Islet precursor cell (in vitro differentiated cells): Measurements from ENCODE around the gene CNIH1.
A peak's percentile ranks its signal among the peaks of the same experiment; 100 is the strongest.
"Not testable (repeated sequence)": the region's sequence is repeated elsewhere in the genome, so short reads cannot be mapped to it uniquely, and the experiment has no call there.

Experiments
- DNase-seq: peaks from one replicate; pipeline ENCODE4 v3.0.0-alpha.2; 2018

CNIH1 gene

DNA sequence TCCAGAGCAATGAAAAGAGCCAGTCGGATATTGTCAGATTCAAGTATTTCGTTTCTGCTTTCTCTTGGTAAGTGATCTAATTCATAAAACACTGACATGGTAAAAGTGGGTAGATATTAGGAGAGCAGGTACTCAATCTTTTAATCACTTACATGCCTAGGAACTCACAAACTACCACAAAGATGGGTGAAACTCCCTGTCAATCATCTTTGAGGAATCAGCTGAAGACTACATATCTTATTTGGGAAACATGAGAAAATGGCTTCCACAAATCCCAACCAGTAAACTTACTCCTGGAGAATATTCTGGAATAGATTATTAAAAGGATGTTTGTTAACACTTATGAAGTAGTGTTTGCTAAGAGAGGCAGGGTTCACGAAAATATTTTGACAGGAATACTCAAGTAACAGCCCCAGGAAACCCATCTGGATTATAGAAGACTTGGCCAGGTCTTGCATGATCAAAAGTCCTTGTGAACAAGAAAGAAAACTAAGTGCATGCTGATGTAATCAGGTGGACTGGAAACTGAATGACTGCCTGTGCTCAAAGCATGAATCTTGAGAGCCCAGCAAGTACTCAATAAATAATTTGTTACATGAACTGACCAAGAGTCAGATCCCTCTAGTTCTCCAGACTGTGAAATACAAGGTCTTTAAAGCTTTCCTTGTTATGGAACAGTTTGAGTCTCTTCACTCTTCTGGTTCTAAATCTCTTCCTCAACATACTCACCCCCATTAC is 15.5 kb downstream of the CNIH1 start:
- DNase-seq = no peak

DNA sequence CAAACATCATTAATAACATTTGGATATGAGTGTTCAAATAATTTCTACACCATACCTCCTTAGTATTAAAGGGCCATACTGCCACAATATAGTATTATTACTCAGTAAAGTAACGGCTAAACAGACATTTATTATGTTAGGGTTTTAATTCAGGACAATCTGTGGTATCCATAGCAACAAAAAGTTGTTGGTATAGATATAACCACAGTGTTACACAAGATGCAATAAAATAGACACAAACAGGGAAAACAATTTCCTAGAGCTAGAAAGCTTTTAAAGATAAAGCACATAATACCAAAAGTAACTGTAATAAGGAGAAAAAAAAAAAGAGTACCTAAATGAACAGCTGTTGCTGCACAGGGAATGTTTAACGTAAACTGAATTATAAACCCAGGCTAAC is 16.1 kb downstream of the CNIH1 start:
- no peak for DNase-seq

DNA sequence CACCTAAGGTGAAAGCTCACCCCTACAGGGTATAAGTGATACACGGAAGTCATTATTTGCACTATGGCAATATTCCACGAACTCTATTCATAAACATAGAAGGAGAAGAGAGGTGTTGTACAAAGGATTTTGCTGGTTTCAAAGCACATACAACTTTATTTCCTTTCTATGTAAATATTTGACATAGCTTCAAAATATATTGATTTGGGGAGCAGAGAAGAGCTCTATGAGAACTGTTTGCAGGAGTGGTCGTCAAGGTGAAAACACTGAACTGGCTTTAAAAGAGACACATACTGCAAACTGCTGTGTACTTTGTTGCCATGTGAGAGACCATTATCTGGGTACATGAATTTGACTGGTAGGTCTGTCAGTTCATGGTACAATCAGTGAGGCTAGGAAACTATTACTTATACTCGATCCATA is 16.7 kb downstream of the CNIH1 start:
- no peak for DNase-seq

DNA sequence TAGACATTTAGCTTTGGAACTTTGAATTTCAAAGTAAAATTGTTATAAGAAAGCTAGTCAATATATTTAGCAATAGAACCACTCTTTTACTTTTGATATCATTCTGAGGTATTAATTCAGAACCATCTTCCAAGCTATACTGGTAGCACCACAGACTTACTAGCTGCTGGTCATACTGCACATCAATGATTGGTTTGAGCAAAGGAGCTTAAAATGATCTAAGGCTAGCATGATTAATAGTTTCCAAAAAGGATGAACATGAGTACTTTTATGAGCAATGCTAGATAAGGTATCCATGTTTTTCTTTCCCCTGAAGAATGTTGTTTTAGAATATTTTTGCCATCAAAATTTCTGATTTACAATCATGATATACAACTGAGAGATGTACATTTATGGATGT is 17.2 kb downstream of the CNIH1 start:
- no peak for DNase-seq

DNA sequence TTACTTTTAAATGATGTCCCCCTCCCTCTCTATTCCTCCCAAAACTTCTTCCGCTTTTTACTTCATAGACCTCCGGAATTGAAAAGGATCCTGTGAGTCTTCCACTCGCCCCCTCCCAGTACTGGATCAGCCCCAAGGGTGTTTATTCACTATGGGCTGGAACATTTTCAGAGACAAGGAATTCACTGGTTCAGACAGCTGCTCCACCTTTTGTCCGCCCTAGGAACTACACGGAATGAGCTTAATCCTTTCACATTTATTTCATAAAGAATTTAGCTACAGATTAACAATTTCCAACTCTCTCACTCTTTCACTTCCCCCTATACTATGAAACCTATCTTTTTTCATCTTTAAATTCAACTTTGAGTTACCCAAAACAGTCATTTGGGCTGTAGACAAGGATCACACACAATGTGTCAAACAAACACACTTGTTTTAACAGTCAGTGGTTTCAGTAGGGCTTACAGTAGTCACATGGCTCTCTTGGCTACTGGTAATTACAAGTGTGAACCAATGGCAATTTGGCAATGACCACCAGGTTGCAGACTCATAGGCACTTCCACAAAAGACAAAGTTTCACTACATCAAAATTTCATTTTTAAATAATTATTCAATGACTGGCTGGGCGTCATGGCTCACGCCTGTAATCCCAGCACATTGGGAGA is 20.6 kb downstream of the CNIH1 start:
- DNase-seq = peak; percentile 63

DNA sequence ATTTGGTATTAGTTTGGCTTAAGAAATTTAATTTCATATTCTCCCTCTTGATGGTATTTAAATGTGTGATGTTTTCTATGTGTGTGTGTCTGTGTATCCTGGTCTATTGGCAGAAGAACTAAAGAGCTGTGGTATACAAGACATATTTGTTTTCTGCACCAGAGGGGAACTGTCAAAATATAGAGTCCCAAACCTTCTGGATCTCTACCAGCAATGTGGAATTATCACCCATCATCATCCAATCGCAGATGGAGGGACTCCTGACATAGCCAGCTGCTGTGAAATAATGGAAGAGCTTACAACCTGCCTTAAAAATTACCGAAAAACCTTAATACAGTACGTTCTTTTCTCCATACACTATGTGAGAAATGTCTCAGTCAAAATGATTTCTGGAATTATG is 29.8 kb downstream of the CNIH1 start:
- no peak for DNase-seq

DNA sequence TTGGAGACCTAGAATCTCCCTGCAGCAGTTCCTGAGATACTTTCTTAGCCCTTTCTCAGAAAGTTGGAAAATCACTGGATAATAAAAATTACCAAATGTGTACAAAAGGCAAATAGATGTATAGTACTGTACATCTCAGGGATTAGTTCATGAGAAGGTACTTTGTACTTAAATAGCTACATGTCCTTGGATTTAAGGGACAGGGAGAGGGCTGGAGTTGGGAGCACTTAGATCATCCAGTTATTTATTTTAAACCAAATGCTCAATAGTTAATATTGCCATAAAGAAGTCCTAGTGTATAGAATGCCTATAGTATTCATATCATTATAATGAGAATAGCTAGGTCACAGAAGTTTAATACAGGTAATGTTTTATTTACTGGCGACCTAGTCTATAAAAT is 31.0 kb downstream of the CNIH1 start:
- no peak for DNase-seq

DNA sequence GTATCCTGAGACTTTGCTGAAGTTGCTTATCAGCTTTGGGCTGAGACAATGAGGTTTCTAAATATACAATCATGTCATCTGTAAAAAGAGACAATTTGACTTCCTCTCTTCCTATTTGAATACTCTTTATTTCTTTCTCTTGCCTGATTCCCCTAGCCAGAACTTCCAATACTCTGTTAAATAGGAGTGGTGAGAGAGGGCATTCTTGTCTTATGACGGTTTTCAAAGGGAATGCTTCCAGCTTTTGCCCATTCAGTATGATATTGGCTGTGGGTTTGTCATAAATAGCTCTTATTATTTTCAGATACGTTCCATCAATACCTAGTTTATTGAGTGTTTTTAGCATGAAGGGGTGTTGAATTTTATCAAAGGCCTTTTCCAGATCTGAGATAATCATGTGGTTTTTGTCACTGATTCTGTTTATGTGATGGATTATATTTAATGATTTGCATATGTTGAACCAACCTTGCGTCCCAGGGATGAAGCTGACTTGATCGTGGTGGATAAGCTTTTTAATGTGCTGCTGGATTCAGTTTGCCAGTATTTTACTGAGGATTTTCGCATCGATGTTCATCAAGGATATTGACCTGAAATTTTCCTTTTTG is 37.7 kb downstream of the CNIH1 start:
- DNase-seq = not testable (repeated sequence)

DNA sequence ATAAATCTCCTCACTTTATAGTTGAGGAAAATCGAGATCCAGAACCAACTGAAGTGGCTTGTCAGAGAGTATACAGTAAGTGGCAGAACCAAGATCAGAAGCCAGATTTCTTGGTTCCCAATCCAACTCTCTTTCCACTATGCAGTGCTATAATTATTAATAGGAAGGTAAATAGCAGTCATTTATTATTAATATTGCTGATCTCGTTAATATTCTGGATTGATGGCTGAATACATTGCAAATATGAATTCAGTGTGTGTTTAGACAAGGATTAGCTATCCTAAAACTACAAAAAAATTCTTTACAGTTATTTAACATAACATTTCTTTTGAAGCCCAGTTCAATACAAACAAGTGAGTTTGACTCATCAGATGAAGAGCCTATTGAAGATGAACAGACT is 41.6 kb downstream of the CNIH1 start:
- no peak for DNase-seq

DNA sequence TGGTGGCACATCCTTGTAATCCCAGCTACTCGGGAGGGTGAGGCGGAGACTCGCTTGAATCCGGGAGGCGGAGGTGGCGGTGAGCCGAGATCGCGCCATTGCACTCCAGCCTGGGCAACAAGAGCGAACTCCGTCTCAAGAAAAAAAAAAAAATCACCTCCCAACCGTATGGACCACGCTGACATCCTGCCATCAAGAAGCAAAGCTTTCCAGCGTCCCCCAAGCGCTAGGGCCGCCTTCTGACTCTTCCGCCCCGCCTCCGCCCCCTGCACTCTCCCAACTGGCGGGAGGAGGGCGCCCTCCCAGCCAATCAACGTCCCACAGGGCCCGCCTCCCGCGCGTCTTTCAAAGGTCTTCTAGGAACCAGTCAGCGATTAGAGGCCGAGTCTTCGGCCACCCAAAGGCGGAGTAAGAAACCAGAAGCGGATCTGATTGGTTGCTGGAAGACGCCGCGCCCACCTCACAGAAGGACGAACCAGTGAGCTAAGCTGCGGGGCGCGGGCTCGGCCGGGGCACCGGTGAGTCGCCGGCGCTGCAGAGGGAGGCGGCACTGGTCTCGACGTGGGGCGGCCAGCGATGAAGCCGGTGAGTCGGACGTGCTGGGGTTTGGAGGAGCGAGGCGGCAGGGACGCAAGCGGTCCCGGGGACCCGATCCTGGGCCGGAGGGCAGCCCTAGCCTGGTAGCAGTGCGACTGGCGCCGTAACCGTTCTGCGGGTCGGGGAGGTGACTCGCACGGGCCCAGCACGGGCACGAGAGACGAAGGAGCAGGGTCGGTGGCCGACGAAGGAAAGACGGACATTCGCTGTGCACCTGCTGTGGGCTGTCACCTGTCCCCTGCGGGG is 44.5 kb downstream of the CNIH1 start, which contains the start of gene CDKN3:
Gene CDKN3 (plus strand): TSS at position 515 of the 843 bp plus-strand sequence. CDS start 62 bp downstream, at position 577.
- peak; percentile 99 for DNase-seq

DNA sequence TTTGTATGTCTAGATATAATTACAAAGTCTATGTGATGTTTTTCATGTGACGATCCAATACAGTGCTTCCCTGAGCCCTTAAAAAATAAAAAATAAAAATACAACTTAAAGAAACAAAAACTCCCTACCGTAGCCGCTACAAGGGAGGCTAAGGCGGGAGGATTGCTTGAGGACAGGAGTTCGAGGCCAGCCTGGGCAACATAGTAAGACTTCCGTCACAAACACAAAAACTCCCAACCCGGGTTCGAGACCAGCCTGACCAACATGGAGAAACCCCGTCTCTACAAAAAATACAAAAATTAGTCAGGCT is 45.0 kb downstream of the CNIH1 start:
- no peak for DNase-seq

DNA sequence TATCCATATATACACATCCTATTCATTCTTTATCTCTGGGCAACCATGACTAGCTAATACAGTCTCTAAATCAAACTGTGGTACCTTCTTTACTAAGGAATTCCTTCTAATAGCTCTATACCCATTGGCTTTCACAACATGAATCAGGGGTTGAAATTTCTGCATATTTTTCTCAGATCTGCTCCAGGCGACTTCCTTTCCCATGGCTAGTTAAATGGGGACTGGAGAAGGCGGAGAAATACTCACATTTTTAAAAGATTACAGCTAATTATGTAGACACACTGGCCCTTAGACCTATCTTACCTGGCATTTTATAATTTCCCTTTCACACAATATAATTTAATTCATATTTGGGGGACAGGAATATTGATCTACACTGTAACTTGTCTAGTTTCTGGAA is 45.5 kb downstream of the CNIH1 start:
- no peak for DNase-seq

DNA sequence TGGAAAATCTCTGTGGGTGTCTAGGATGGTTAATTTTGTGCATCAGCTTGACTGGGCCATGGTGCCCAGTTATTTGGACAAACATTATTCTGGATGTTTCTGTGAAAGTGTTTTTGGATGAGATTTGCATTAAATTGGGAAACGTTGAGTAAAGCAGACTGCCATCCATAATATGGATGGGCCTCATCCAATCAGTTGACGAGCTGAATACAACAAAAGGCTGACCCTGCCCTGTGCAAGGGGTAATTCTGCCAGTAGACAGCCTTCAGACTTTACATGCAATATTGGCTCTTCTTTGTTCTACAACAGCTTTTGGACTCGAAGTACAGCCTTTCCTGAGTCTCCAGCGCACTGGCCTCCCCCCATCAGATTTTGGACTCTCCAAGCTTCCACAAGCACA is 45.9 kb downstream of the CNIH1 start:
- DNase-seq = no peak

DNA sequence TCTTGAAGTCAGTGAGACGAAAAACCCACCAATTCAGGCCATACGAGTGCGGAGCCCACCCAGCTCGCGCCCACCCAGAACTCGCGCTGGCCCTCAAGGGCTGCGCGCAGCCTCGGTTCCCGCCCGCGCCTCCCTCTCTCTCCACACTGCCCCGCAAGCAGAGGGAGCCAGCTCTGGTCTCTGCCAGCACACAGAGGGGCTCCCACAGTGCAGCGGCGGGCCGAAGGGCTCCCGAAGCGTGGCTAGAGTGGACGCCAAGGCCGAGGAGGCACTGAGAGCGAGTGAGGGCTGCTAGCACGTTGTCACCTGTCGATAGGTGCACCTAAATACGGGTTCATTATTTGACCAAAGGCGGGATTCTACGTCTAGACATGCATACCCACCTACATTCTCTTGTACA is 46.6 kb downstream of the CNIH1 start:
- DNase-seq = no peak

DNA sequence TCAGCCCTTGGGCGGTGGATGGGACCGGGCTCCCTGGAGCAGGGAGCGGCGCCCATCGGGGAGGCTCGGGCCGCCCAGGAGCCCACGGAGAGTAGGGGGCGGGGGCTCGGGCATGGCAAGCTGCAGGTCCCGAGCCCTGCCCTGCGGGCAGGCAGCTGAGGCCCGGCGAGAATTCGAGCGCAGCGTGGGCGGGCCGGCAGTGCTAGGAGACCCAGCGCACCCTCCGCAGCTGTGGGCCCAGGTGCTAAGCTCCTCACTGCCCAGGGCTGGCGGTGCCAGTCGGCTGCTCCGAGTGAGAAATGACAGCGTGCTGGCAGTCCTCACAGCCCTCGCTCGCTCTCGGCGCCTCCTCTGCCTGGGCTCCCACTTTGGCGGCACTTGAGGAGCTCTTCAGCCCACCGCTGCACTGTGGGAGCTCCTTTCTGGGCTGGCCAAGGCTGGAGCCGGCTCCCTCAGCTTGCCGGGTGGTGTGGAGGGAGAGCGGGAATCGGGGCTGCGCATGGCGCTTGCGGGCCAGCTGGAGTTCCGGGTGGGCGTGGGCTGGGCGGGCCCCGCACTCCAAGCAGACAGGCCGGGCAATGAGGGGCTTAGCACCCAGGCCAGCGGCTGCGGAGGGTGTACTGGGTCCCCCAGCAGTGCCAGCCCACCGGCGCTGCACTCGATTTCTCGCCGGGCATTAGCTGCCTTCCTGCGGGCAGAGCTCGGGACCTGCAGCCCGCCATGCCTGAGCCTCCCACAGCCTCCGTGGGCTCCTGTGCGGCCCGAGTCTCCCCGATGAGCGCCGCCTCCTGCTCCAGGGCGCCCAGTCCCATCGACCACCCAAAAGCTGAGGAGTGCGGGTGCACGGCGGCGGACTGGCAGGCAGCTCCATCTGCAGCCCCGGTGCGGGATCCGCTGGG is 47.9 kb downstream of the CNIH1 start:
- DNase-seq = not testable (repeated sequence)

DNA sequence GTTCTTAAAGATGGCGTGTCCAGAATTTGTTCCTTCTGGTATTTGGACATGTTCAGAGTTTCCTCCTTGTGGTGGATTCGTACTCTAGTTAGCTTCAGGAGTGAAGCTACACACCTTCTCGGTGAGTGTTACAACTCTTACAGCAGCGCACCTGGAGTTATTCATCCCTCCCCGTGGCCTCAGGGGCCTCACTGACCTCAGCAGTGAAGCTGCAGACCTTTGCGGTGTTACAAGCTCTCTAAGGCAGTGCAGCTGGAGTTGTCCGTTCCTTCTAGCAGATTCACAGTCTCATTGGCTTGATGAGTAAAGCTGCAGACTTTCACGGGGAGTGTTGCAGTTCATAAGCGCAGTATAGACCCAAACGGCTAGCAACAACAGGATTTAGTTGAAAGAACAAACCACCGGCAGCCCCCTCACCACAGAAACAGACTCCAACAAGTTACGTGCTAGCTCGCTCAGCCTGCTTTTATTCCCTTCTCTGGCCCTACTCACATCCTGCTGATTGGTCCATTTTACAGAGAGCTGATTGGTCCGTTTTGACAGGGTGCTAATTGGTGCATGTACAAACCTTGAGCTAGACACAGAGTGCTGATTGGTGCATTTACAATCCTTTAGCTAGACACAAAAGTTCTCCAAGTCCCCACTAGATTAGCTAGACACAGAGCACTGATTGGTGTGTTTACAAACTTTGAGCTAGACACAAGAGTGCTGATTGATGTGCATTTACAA is 48.9 kb downstream of the CNIH1 start:
- no peak for DNase-seq

DNA sequence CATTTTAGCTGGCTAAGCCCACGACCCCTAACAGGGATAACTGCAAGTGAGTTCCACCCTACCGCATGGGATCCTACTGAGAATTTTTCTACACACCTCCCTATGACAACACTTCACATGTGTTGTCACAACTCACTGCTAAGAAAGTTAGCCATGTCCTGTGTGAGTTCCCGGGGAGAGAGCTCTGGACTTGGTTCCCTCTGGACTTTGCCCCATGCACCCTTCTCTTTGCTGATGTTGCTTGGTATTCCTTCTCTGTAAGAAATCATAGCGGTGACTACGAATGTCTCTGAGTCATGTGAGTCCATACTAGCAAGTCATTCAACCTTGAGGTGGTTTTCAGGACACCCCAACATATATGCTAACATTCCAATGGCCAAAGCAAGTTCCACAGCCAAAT is 53.8 kb downstream of the CNIH1 start:
- DNase-seq = no peak

DNA sequence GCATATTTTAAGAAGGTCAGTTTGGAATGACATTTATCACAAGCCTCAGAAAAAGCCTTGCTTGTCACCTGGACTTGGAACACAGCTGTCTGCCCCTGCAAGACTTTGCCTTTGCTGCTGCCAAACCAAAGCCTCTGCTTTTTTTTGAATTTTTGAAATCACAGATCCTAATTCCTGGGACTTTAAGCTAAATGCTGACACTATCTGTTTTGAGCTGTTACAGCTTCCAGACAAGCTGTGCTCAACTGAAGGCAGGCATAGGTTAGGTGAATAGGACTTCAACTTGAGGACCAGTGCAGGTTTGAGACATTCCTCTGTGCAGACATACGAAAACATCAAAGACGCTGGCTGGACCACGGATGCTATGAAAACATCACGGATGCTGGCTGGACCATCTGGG is 55.6 kb downstream of the CNIH1 start:
- DNase-seq = no peak

DNA sequence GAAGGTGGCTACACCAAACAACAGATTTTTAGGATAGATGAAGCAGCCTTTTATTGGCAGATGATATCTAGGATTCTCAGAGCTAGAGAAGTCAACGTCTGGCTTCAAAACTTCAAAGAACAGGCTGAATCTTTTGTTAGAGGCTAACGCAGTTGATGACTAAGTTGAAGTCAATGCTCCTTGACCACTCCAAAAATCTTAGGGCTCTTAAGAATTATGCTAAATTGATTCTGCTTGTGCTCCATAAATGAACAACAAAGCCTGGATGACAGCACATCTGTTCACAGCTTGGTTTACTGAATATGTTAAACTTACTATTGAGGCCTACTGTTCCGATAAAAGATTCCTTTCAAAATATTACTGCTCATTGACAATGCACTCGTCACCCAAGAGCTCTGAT is 57.3 kb downstream of the CNIH1 start:
- DNase-seq = no peak

DNA sequence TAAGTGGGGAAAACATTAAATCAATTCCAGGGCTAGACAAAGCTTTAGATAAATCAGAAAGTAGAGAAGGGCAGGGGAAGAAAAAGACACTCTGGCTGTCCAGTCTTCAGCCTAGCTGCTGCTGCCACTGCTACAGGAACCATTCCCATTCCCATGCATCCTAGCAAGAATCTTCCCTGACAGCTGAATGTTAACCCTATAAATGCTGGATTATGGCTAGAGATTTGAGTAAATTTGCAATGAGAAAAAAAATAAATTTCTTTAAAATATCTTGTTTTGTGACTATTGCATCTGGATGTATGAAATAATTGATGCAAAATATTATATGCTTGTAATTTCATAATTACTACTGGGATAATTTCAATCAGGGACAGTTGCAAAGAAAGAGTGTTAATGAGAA is 59.4 kb downstream of the CNIH1 start:
- no peak for DNase-seq

DNA sequence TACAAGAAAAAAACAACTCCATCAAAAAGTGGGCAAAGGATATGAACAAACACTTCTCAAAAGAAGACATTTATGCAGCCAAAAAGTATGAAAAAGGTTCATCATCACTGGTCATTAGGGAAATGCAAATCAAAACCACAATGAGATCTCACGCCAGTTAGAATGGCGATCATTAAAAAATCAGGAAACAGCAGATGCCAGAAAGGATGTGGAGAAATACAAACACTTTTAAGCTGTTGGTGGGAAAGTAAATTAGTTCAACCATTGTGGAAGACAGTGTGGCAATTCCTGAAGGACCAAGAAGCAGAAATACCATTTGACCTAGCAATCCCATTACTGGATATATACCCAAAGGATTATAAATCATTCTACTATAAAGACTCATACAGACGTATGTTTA is 60.6 kb downstream of the CNIH1 start:
- not testable (repeated sequence) for DNase-seq

DNA sequence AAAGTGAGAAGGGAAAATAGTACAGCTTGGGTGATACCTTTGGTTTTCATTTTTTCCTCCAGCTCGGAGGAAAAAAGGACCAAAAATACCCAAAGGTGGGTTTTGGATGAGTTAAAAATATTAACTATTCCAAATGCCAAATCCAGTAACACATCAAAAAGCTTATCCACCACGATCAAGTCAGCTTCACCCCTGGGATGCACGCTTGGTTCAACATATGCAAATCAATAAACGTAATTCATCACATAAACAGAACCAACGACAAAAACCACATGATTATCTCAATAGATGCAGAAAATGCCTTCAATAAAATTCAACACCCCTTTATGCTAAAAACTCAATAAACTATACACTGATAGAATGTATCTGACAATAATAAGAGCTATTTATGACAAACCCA is 62.3 kb downstream of the CNIH1 start:
- not testable (repeated sequence) for DNase-seq
